Tibial nerve (tissue), 4 donors: ENCODE results near the gene BTG2. TPM values are rescaled to one million over a fixed set of nuclear protein-coding genes. Genes with fewer than 3 reads are reported as not detected.

ENCODE experiments used
- DNase-seq, 2 donors: peaks; one replicate each; pipeline ENCODE4 v3.0.0-alpha.2; 2019; ENCODE audit warnings: low spot score in 2 of 2
- H3K27ac ChIP-seq, 4 donors: fragments of 200-600 bp; sonication (generic) in 3 of 4; one replicate each; pipeline ENCODE4 v1.5.1; 2017 to 2019; ENCODE audit warnings: mild to moderate bottlenecking in 1 of 4
- H3K27me3 ChIP-seq, 2 donors: fragments of 200-600 bp; sonication (generic) in 1 of 2; one replicate each; pipeline versions ENCODE4 v1.5.1 to v1.6.0; 2017 to 2019
- H3K36me3 ChIP-seq, 3 donors: fragments of 200-600 bp; sonication (generic); one replicate each; pipeline ENCODE4 v1.5.1; 2018 to 2019
- H3K4me1 ChIP-seq, 4 donors: fragments of 200-600 bp; sonication (generic) in 3 of 4; one replicate each; pipeline ENCODE4 v1.5.1; 2017 to 2019
- H3K4me3 ChIP-seq, 4 donors: fragments of 200-600 bp; sonication (generic) in 3 of 4; one replicate each; pipeline ENCODE4 v1.5.1; 2017 to 2019; ENCODE audit warnings: mild to moderate bottlenecking in 1 of 4, moderate library complexity in 1 of 4
- H3K9me3 ChIP-seq, 4 donors: fragments of 200-600 bp; sonication (generic) in 3 of 4; one replicate each; pipeline ENCODE4 v1.5.1; 2017 to 2019
- CTCF ChIP-seq, 5 experiments: fragments of 200-600 bp in 3 of 5; fragments of 450-650 bp in 2 of 5; sonication (generic) in 3 of 5; IDR thresholded peaks; one replicate each; pipeline ENCODE4 v1.5.1; 2016 to 2019; ENCODE audit warnings: antibody characterized with exemption in 5 of 5, mild to moderate bottlenecking in 3 of 5, moderate library complexity in 2 of 5
- EP300 ChIP-seq, 2 donors: sonication (generic); formaldehyde crosslinking; IDR thresholded peaks; one replicate each; pipeline ENCODE4 v1.6.1; 2017; ENCODE audit warnings: antibody characterized with exemption in 2 of 2, mild to moderate bottlenecking in 1 of 2
- POLR2A ChIP-seq, 2 donors: fragments of 450-650 bp; IDR thresholded peaks; one replicate each; pipeline ENCODE4 v1.6.1; 2017; ENCODE audit warnings: antibody characterized with exemption in 2 of 2, mild to moderate bottlenecking in 2 of 2, moderate library complexity in 2 of 2
- WGBS, 2 donors: methylation state at CpG; one replicate each; pipeline ENCODE4 v1.1.5; 2018; 5-methylcytosine and 5-hydroxymethylcytosine counted together
- total RNA-seq, 4 donors: library from RNA; depleted of rRNA; stranded (reverse); fragments of >200 nt; gene quantifications; one replicate each; pipeline ENCODE4 v1.1.0, GENCODE V29; 2016

BTG2 gene
- total RNA-seq, 4 donors from 2014 or later: 153 to 208 (median 177) TPM

GRCh38 chr1:203338335-203339036 is 33.2 kb downstream of the BTG2 start:
- no peaks in the 10 kb centered on the region for H3K36me3 ChIP-seq
- 46 to 47% methylated on average over 18 of the region's 18 CpGs for WGBS, 2 donors
- TF ChIP-seq POLR2A (IDR thresholded peaks at IDR 0.05): no peak
- peak; percentile 82 to 90 (median 86) for TF ChIP-seq CTCF (IDR thresholded peaks at IDR 0.05)
- TF ChIP-seq EP300 (IDR thresholded peaks at IDR 0.05): peak in 1 of 2 donors; percentile 32
- peaks cover 0 to 42% (median 7%) of the 10 kb centered on the region in 4 donors for H3K4me1 ChIP-seq
- no peaks in the 10 kb centered on the region for H3K27me3 ChIP-seq
- H3K27ac ChIP-seq: peak overlapping the region in 1 of 4 donors; percentile 62
- no peaks in the 10 kb centered on the region for H3K9me3 ChIP-seq
- H3K4me3 ChIP-seq: no peak overlapping the region
- DNase-seq: peak in 1 of 2 donors; percentile 70

GRCh38 chr1:203340112-203340790 is 34.9 kb downstream of the BTG2 start:
- Histone ChIP-seq H3K4me1 (peaks cover 0 to 55% (median 9%) of the 10 kb centered on the region in 4 donors), H3K9me3 (no peaks in the 10 kb centered on the region), H3K27ac (peak overlapping the region in 2 of 4 donors; percentile 59 to 62), H3K4me3 (no peak overlapping the region), H3K27me3 (no peaks in the 10 kb centered on the region), H3K36me3 (no peaks in the 10 kb centered on the region)
- peak; percentile 87 to 93 (median 88) for TF ChIP-seq CTCF (IDR thresholded peaks at IDR 0.05)
- TF ChIP-seq POLR2A (IDR thresholded peaks at IDR 0.05): no peak
- peak in 1 of 2 donors; percentile 65 for TF ChIP-seq EP300 (IDR thresholded peaks at IDR 0.05)
- peak in 1 of 2 donors; percentile 74 for DNase-seq
- 13 to 15% methylated on average over 7 of the region's 7 CpGs for WGBS, 2 donors

- Histone ChIP-seq H3K4me3 (no peak overlapping the region), H3K9me3 (no peaks in the 10 kb centered on the region), H3K36me3 (no peaks in the 10 kb centered on the region), H3K27ac (peak overlapping the region in 2 of 4 donors; percentile 75 to 79), H3K4me1 (peaks cover 0 to 58% (median 13%) of the 10 kb centered on the region in 4 donors), H3K27me3 (no peaks in the 10 kb centered on the region)
- no peak for TF ChIP-seq EP300 (IDR thresholded peaks at IDR 0.05)
- TF ChIP-seq CTCF (IDR thresholded peaks at IDR 0.05): peak; percentile 71 to 86 (median 76)
- no peak for TF ChIP-seq POLR2A (IDR thresholded peaks at IDR 0.05)
- 53 to 63% methylated on average over 20 to 23 of the region's 23 CpGs for WGBS, 2 donors
- peak in 1 of 2 donors; percentile 75 for DNase-seq
These were observed 37.0 kb downstream of the BTG2 start for GRCh38 chr1:203342192-203342940.

- H3K36me3 ChIP-seq: no peaks in the 10 kb centered on the region
- H3K9me3 ChIP-seq: no peaks in the 10 kb centered on the region
- DNase-seq: peak in 1 of 2 donors; percentile 47
- TF ChIP-seq POLR2A (IDR thresholded peaks at IDR 0.05) (no peak), EP300 (IDR thresholded peaks at IDR 0.05) (peak in 1 of 2 donors; percentile 23)
- WGBS, 2 donors: 64 to 67% methylated on average over 9 of the region's 9 CpGs
- H3K27ac ChIP-seq: peak overlapping the region; percentile 23 to 79 (median 61)
- H3K4me3 ChIP-seq: no peak overlapping the region
- no peaks in the 10 kb centered on the region for H3K27me3 ChIP-seq
- peaks cover 0 to 58% (median 13%) of the 10 kb centered on the region in 4 donors for H3K4me1 ChIP-seq
These were observed 38.8 kb downstream of the BTG2 start for GRCh38 chr1:203343956-203344754.
